ENCODE data around the gene ASIC2.

DNA sequence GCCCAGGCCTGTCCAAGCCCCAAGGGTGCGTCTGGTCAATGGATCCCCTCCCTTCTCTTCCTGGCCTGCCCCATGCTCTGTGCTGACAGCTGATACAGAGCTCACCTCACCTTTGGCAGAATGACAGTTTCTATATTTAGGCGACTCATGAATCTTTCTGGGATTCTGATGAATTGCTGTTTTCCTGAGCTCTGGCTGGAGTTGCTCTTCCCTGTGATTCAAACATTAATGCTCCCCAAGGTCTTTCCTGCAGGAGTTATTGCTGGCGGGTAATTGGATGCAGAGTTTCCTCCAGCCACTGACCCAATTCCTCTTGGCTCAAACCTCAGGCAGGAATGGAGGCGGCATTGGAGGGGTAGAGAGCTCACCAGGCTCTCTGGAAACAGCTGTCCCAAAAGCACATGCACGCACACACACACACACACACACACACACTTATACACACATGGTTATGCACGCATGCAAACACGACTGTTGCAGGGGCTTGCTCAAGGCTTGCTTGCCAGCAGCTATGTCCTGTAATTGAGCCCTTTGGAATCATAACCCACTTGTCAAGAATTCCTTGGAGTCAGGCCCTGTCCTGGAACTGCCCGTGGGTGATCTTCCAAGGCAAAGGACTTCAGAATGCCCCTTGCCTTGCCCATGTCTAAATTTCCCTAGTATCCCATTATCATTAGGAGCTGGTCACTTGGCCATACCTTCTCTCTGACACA, 128.8 kb downstream of the ASIC2 start:
- TF ChIP-seq, protein P1, sequence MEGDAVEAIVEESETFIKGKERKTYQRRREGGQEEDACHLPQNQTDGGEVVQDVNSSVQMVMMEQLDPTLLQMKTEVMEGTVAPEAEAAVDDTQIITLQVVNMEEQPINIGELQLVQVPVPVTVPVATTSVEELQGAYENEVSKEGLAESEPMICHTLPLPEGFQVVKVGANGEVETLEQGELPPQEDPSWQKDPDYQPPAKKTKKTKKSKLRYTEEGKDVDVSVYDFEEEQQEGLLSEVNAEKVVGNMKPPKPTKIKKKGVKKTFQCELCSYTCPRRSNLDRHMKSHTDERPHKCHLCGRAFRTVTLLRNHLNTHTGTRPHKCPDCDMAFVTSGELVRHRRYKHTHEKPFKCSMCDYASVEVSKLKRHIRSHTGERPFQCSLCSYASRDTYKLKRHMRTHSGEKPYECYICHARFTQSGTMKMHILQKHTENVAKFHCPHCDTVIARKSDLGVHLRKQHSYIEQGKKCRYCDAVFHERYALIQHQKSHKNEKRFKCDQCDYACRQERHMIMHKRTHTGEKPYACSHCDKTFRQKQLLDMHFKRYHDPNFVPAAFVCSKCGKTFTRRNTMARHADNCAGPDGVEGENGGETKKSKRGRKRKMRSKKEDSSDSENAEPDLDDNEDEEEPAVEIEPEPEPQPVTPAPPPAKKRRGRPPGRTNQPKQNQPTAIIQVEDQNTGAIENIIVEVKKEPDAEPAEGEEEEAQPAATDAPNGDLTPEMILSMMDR (IDR thresholded peaks at IDR 0.05), result no peak
- TF ChIP-seq EP300 (IDR thresholded peaks at IDR 0.05), result no peak
- no peak for TF ChIP-seq POLR2A (IDR thresholded peaks at IDR 0.05)
- TF ChIP-seq POLR2AphosphoS5 (IDR thresholded peaks at IDR 0.05), result peak in 1 of 4 donors; percentile 32

Measured in sigmoid colon (tissue), 4 donors.